Measurements from ENCODE around the gene CFHR4.

DNA sequence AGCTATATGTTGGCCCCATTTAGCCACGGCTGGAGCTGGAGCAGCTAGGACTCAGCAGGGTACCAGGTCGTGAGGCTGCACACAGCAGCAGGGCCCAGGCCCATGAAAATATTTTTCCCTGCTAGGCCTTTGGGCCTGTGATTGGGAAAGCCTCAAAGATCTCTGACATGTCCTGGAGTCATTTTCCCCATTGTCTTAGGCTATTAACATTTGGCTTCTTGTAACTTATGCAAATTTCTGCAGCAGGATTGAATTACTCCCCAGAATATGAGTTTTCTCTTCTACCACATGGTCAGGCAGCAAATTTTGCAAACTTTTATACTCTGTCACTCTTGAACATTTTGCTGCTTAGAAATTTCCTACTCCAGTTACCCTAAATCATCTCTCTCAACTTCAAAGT is 66.9 kb downstream of the CFHR4 start:
- TF ChIP-seq, protein P1, sequence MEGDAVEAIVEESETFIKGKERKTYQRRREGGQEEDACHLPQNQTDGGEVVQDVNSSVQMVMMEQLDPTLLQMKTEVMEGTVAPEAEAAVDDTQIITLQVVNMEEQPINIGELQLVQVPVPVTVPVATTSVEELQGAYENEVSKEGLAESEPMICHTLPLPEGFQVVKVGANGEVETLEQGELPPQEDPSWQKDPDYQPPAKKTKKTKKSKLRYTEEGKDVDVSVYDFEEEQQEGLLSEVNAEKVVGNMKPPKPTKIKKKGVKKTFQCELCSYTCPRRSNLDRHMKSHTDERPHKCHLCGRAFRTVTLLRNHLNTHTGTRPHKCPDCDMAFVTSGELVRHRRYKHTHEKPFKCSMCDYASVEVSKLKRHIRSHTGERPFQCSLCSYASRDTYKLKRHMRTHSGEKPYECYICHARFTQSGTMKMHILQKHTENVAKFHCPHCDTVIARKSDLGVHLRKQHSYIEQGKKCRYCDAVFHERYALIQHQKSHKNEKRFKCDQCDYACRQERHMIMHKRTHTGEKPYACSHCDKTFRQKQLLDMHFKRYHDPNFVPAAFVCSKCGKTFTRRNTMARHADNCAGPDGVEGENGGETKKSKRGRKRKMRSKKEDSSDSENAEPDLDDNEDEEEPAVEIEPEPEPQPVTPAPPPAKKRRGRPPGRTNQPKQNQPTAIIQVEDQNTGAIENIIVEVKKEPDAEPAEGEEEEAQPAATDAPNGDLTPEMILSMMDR (IDR thresholded peaks at IDR 0.05; ENCODE audit: low read depth, low read length, missing input control), result no peak
- no peak for TF ChIP-seq YY1 (IDR thresholded peaks at IDR 0.05)
- no peak for TF ChIP-seq REST (IDR thresholded peaks at IDR 0.05)
- TF ChIP-seq TAF1 (conservative IDR thresholded peaks at IDR 0.05), result no peak
- no peak for TF ChIP-seq JUND (IDR thresholded peaks at IDR 0.05)
- TF ChIP-seq, protein P2, sequence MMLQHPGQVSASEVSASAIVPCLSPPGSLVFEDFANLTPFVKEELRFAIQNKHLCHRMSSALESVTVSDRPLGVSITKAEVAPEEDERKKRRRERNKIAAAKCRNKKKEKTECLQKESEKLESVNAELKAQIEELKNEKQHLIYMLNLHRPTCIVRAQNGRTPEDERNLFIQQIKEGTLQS (IDR thresholded peaks at IDR 0.05), result no peak
- TF ChIP-seq MAX (IDR thresholded peaks at IDR 0.05), result no peak
- TF ChIP-seq NR2F2 (IDR thresholded peaks at IDR 0.05), result no peak
- TF ChIP-seq ZBTB33 (IDR thresholded peaks at IDR 0.05), result no peak
- TF ChIP-seq SP1 (IDR thresholded peaks at IDR 0.05), result no peak
- TF ChIP-seq RXRA (IDR thresholded peaks at IDR 0.05), result no peak
- no peak for TF ChIP-seq EGR1 (IDR thresholded peaks at IDR 0.05; ENCODE audit: low read depth in 2 of 2)
- TF ChIP-seq GABPA (IDR thresholded peaks at IDR 0.05 in 1 of 2, conservative IDR thresholded peaks at IDR 0.05 in 1 of 2), result no peak

All from liver (tissue), 3 donors.